KOPT-K1 (cell line): ENCODE measurements around the gene MYL5.

Experiments used
- H3K27ac ChIP-seq: fragments of 200-600 bp; sonication (generic); 2 replicates; pipeline ENCODE4 v1.5.1; 2016; ENCODE audit warnings: antibody characterized with exemption, mild to moderate bottlenecking, low read depth, low read length; ENCODE audit not compliant: poor library complexity, severe bottlenecking
- H3K36me3 ChIP-seq: fragments of 200-600 bp; sonication (generic); 2 replicates; pipeline ENCODE4 v1.5.1; 2017; ENCODE audit warnings: antibody characterized with exemption, mild to moderate bottlenecking, low read length, moderate library complexity; ENCODE audit not compliant: insufficient read depth
- H3K9me3 ChIP-seq: fragments of 200-600 bp; sonication (generic); 2 replicates; pipeline ENCODE4 v1.5.1; 2017; ENCODE audit warnings: antibody characterized with exemption, low read length, mild to moderate bottlenecking; ENCODE audit not compliant: insufficient read depth, poor library complexity, severe bottlenecking

MYL5 gene, protein sequence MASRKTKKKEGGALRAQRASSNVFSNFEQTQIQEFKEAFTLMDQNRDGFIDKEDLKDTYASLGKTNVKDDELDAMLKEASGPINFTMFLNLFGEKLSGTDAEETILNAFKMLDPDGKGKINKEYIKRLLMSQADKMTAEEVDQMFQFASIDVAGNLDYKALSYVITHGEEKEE

GRCh38 chr4:674172-675035 is at the start of gene MYL5, which contains the start of gene ATP5ME:
Gene MYL5 (plus strand): TSS chr4:674542. CDS start chr4:678027, 3,485 bp downstream.
Gene ATP5ME (minus strand): TSS chr4:674276. CDS start chr4:674247, 29 bp downstream.
- Histone ChIP-seq H3K9me3 (no peaks in the 10 kb centered on the region), H3K27ac (peak within 1 kb of the TSS; percentile 94), H3K36me3 (peaks cover 28% of the 10 kb centered on the region)

GRCh38 chr4:624705-625590 is 49.4 kb upstream of the MYL5 start, which contains the start of gene PDE6B:
Gene PDE6B (plus strand): TSS chr4:625573. CDS start chr4:625627, 54 bp downstream.
- Histone ChIP-seq H3K9me3 (peaks cover 37% of the 10 kb centered on the region), H3K27ac (no peak within 1 kb of the TSS), H3K36me3 (no peaks in the 10 kb centered on the region)

DNA sequence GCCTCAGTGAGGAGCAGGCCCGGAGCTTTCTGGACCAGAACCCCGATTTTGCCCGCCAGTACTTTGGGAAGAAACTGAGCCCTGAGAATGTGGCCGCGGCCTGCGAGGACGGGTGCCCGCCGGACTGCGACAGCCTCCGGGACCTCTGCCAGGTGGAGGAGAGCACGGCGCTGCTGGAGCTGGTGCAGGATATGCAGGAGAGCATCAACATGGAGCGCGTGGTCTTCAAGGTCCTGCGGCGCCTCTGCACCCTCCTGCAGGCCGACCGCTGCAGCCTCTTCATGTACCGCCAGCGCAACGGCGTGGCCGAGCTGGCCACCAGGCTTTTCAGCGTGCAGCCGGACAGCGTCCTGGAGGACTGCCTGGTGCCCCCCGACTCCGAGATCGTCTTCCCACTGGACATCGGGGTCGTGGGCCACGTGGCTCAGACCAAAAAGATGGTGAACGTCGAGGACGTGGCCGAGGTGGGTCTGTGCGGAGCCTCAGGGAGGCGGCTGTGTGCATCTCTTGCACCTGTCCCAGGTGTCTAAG is 48.6 kb upstream of the MYL5 start:
- Histone ChIP-seq H3K27ac (no peak overlapping the region), H3K9me3 (peaks cover 44% of the 10 kb centered on the region)

GRCh38 chr4:626201-627091 is 47.9 kb upstream of the MYL5 start:
- Histone ChIP-seq H3K9me3 (peaks cover 51% of the 10 kb centered on the region), H3K36me3 (no peaks in the 10 kb centered on the region), H3K27ac (no peak overlapping the region)

More for the DNA sequence above, 48.6 kb upstream of the MYL5 start:
- no peaks in the 10 kb centered on the region for H3K36me3 ChIP-seq

GRCh38 chr4:627347-628125 is 46.8 kb upstream of the MYL5 start:
- H3K9me3 ChIP-seq = peaks cover 57% of the 10 kb centered on the region
- H3K27ac ChIP-seq = no peak overlapping the region
- H3K36me3 ChIP-seq = no peaks in the 10 kb centered on the region

- peaks cover 57% of the 10 kb centered on the region for H3K9me3 ChIP-seq
- no peaks in the 10 kb centered on the region for H3K36me3 ChIP-seq
- no peak overlapping the region for H3K27ac ChIP-seq
These were observed 46.0 kb upstream of the MYL5 start for GRCh38 chr4:628311-628741.

- Histone ChIP-seq H3K27ac (no peak overlapping the region), H3K36me3 (no peaks in the 10 kb centered on the region), H3K9me3 (peaks cover 61% of the 10 kb centered on the region)
These were observed 45.3 kb upstream of the MYL5 start for GRCh38 chr4:628821-629635.

DNA sequence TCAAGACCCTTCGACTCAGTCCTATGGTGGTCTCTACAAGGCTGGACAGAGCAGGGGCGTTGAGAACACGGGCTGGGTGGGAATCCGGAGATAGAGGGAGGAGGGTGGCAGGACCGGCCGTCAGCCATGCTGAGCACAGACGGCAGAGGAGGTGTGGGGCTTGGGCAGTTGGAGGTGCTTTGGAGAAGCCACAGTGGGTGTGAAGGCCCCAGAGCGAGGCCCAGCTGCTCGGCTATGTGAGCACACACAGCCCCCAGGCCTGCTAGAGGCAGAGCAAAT is 44.8 kb upstream of the MYL5 start:
- Histone ChIP-seq H3K27ac (no peak overlapping the region), H3K9me3 (peaks cover 61% of the 10 kb centered on the region)

GRCh38 chr4:629915-630641 is 44.3 kb upstream of the MYL5 start:
- Histone ChIP-seq H3K9me3 (peaks cover 61% of the 10 kb centered on the region), H3K36me3 (no peaks in the 10 kb centered on the region), H3K27ac (no peak overlapping the region)

More for the DNA sequence above, 44.8 kb upstream of the MYL5 start:
- H3K36me3 ChIP-seq = no peaks in the 10 kb centered on the region

- Histone ChIP-seq H3K36me3 (no peaks in the 10 kb centered on the region), H3K9me3 (peaks cover 61% of the 10 kb centered on the region), H3K27ac (no peak overlapping the region)
These were observed 43.7 kb upstream of the MYL5 start for GRCh38 chr4:630656-631055.

- H3K9me3 ChIP-seq = peaks cover 54% of the 10 kb centered on the region
- H3K27ac ChIP-seq = no peak overlapping the region
- no peaks in the 10 kb centered on the region for H3K36me3 ChIP-seq
These were observed 42.0 kb upstream of the MYL5 start for GRCh38 chr4:632196-632790.

DNA sequence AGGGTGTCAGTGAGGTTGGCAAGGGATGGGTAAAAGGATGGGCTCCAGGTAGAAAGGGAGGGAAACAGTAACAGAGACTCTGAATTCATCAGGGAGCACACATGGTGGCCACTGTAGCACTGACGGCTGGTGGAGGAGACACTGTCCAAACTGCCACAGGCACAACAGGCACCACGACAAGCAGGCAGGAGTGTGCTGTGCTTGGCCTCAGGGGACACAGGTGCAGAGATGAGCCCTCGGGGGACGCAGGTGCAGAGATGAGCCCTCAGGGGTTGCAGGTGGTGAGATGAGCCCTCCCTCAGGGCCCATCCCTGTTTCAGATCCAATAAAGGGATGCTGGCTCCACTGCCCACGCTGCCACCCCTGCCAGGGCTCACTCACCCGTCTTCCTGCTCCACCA is 41.4 kb upstream of the MYL5 start:
- no peaks in the 10 kb centered on the region for H3K36me3 ChIP-seq
- H3K27ac ChIP-seq = no peak overlapping the region
- H3K9me3 ChIP-seq = peaks cover 54% of the 10 kb centered on the region
